Measurements from ENCODE around the gene FIBP.
"Not testable (repeated sequence)": the region's sequence is repeated elsewhere in the genome, so short reads cannot be mapped to it uniquely, and the experiment has no call there.

The FIBP gene

GRCh38 chr11:65851811-65852507, 36.3 kb downstream of the FIBP start:
- no peak for TF ChIP-seq CTCF (IDR thresholded peaks at IDR 0.05; ENCODE audit: control extremely low read depth, extremely low read depth, low read depth, missing control alignments)
- no peak for DNase-seq (ENCODE audit: extremely low spot score)
- CTCF ChIA-PET, result interaction anchor here (0.9 to 5.1 kb wide), 16 partner anchors 8 to 225 kb away, joined by 3 to 29 read pairs (median 4); partner anchors contain the start of genes CCDC85B, FIBP, KAT5 and MUS81
- POLR2A ChIA-PET, result interaction anchor here (0.7 to 1.8 kb wide), 8 partner anchors 8 to 735 kb away, joined by 3 to 12 read pairs (median 4); partner anchors contain the start of genes FIBP, KAT5, MUS81 and PCNX3

GRCh38 chr11:65851083-65851579, 37.1 kb downstream of the FIBP start:
- CTCF ChIA-PET, result interaction anchor here (0.9 to 5.1 kb wide), 15 partner anchors 7 to 195 kb away, joined by 3 to 29 read pairs (median 6); partner anchors contain the start of genes CCDC85B, FIBP, KAT5 and MUS81
- DNase-seq (ENCODE audit: extremely low spot score), result no peak
- POLR2A ChIA-PET, result interaction anchor here (0.7 to 1.6 kb wide), 6 partner anchors 9 to 734 kb away, joined by 3 to 7 read pairs (median 4); partner anchors contain the start of genes KAT5, MUS81, RELA and SNX32
- no peak for TF ChIP-seq CTCF (IDR thresholded peaks at IDR 0.05; ENCODE audit: control extremely low read depth, extremely low read depth, low read depth, missing control alignments)

GRCh38 chr11:65850217-65851082, 37.8 kb downstream of the FIBP start:
- ChIA-PET POLR2A (interaction anchor here (0.6 to 1.6 kb wide), 3 partner anchors 9 to 48 kb away, joined by 3 to 6 read pairs (median 5); partner anchors contain the start of gene MUS81), CTCF (interaction anchor here (1.2 to 5.1 kb wide), 13 partner anchors 9 to 225 kb away, joined by 3 to 29 read pairs (median 6); partner anchors contain the start of genes CCDC85B, FIBP, KAT5 and MUS81)
- DNase-seq (ENCODE audit: extremely low spot score), result no peak
- TF ChIP-seq CTCF (IDR thresholded peaks at IDR 0.05; ENCODE audit: control extremely low read depth, extremely low read depth, low read depth, missing control alignments), result no peak

- no peak for TF ChIP-seq CTCF (IDR thresholded peaks at IDR 0.05; ENCODE audit: control extremely low read depth, extremely low read depth, low read depth, missing control alignments)
- ChIA-PET CTCF (interaction anchor here (1.2 to 5.1 kb wide), 6 partner anchors 10 to 224 kb away, joined by 5 to 29 read pairs (median 8); partner anchors contain the start of genes FIBP and MUS81), POLR2A (interaction anchor here (0.6 to 1.7 kb wide), 4 partner anchors 9 to 47 kb away, joined by 3 to 5 read pairs (median 3); no protein-coding TSS in a partner anchor)
- DNase-seq (ENCODE audit: extremely low spot score), result no peak
Measured at GRCh38 chr11:65849771-65850216, 38.5 kb downstream of the FIBP start.

GRCh38 chr11:65849366-65849765, 38.9 kb downstream of the FIBP start:
- ChIA-PET POLR2A (interaction anchor here (0.6 to 1.7 kb wide), 3 partner anchors 9 to 20 kb away, joined by 3 to 5 read pairs (median 3); no protein-coding TSS in a partner anchor), CTCF (interaction anchor here (1.2 to 5.1 kb wide), 6 partner anchors 10 to 224 kb away, joined by 5 to 29 read pairs (median 8); partner anchors contain the start of genes FIBP and MUS81)
- DNase-seq (ENCODE audit: extremely low spot score), result no peak
- TF ChIP-seq CTCF (IDR thresholded peaks at IDR 0.05; ENCODE audit: control extremely low read depth, extremely low read depth, low read depth, missing control alignments), result no peak

- POLR2A ChIA-PET, result interaction anchor here (0.7 to 1.7 kb wide), 5 partner anchors 10 to 265 kb away, joined by 3 to 7 read pairs (median 4); no protein-coding TSS in a partner anchor
- CTCF ChIA-PET, result interaction anchor here (1.9 to 3.8 kb wide), 3 partner anchors 11 to 40 kb away, joined by 7 to 20 read pairs (median 9); partner anchors contain the start of genes FIBP and MUS81
Measured at GRCh38 chr11:65848693-65849092, 39.6 kb downstream of the FIBP start.

More at GRCh38 chr11:65848693-65849092, 39.6 kb downstream of the FIBP start:
- not testable (repeated sequence) for DNase-seq (ENCODE audit: extremely low spot score)

Measured in GM10248 (cell line).